Stimulated activated CD4-positive, alpha-beta T cell treated with anti-CD3 and anti-CD28 coated beads, Interleukin-1b, Interleukin-23, amount 100 ng/mL, for 1 hour (primary cell): ENCODE data around the gene GALK2.
"Not testable (repeated sequence)": the region's sequence is repeated elsewhere in the genome, so short reads cannot be mapped to it uniquely, and the experiment has no call there.

Experiments used
- DNase-seq, 2 donors: peaks; one replicate each; pipeline ENCODE4 v3.0.0-alpha.2; 2020; ENCODE audit warnings: low read depth in 2 of 2

Gene GALK2

DNA sequence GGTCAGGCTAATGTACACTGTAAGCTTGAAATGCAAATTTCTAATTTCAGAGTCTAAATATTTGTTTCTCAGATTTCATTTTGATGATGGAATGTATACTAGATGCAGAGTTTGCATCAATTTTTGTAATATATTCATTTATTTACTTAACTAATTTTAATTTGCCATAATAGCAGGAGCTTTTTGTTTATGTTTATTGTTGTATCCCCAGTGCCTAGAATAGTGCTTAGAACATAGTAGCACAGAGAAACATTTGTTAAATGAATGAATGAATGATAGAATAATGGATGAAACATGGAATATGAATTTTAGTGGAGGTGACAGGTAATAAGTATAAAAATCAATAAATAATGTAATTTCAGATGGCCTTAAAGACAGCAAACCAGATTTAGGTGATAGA lies 5.2 kb upstream of the GALK2 start:
- no peak for DNase-seq

- no peak for DNase-seq
Measured at GRCh38 chr15:49168016-49168415, 2.0 kb upstream of the GALK2 start.

GRCh38 chr15:49171790-49172189 lies 1.7 kb downstream of the GALK2 start:
- DNase-seq: no peak

GRCh38 chr15:49174902-49175301 lies 4.9 kb downstream of the GALK2 start:
- DNase-seq: no peak

DNA sequence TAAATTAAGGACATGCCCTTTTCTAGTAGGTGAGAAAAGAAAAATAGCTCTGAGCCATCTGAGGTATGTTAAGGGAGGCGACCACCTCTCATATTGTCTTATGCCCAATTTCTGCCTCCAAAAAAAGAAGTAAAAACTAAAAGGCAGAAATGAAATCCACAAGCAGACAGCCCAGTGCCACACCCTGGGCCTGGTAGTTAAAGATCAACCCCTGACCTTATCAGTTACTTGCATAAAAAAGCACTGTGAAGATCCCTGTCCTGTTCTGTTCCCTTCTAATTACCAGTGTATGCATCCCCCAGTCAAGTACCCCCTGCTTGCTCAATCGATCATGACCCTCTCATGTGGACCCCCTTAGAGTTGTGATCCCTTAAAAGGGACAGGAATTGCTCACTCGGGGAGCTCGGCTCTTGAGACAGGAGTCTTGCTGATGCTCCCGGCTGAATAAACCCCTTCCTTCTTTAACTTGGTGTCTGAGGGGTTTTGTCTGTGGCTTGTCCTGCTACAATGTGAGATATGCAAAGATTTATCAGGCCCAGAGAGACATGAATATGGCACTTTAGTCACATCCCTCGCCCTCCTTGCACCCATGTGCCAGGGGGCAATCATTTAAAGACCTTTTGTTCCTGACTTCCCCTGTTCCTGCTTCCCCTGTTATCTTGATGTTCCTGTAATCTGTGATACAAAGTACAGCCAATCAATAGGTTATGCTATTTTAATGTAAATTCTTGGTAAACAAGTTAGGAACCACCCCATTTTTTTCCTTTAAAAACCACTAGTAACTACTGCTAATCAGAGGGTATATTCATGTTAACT lies 5.7 kb downstream of the GALK2 start:
- not testable (repeated sequence) for DNase-seq

- DNase-seq: no peak
Measured at GRCh38 chr15:49178497-49178896, 8.4 kb downstream of the GALK2 start.

DNA sequence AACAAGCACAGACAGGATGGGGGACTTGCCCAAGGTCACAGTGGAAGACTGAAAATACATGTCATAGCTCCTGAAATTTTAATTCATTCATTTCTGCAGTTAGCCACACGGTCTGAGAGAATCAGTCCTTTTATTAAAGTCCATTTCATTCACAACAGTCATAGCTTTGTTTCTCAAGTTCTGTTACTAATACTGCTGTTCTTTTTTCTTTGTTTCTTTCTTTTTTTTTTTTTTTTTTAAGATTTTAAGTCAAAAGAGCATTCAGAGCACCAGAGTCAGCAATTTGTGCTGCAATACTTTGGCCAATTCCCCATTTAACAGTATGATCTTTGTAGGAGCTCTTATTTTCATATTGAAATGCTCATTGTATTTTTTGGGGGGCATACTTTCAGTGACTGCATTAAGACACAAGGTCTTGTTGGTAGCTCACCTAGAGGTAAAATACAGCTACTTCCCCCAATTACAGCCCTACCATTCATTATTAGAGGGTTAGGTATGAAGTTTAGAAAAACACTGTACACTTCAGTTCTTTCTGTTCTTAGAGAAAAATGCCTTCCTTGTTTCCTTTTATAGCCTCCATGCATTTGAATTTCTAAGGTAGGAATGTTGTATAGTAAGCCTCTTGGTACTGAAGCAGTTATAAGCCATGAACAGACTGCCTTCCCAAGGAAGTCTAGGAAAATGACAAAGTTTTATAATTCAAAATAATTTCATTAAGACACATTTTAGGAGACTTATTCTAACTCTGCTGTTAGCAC lies 9.6 kb downstream of the GALK2 start:
- DNase-seq: no peak

- DNase-seq: no peak
Measured at GRCh38 chr15:49182128-49182527, 12.1 kb downstream of the GALK2 start.

DNA sequence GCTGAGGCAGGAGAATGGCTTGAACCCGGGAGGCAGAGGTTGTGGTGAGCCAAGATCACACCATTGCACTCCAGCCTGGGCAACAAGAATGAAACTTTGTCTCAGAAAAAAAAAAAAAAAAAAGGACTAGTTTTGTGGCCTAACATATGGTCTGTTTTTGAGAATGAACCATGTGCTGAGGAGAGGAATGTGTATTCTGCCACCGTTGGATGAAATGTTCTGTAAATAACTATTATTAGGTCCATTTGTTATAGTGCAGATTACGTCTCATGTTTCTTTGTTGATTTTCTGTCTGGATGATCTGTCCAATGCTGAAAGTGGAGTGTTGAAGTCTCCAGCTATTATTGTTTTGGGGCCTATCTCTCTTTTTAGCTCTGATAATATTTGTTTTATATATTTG lies 13.7 kb downstream of the GALK2 start:
- DNase-seq: not testable (repeated sequence)

GRCh38 chr15:49185473-49185872 lies 15.4 kb downstream of the GALK2 start:
- no peak for DNase-seq

- DNase-seq: no peak
Measured at GRCh38 chr15:49187549-49188245, 17.6 kb downstream of the GALK2 start.

DNA sequence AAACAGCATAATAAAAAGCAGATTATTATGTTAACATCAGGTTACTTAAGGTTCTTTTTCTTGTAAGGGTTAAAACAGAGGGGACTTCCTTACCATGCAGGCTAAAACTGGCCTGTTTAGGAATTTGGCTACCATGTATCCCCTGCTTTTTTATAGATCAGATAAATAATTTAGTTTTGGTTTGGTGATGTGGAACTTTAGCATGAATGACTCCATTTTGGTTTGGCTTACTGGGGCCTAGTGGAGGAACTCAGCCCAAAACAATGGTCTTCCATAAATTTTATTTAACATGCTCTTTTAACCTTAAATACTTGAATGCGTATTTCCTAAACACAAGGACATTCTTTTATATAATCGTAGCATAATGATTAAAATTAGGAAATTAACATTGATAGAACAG lies 18.9 kb downstream of the GALK2 start:
- no peak for DNase-seq

- DNase-seq: no peak
Measured at GRCh38 chr15:49189631-49190030, 19.6 kb downstream of the GALK2 start.

DNA sequence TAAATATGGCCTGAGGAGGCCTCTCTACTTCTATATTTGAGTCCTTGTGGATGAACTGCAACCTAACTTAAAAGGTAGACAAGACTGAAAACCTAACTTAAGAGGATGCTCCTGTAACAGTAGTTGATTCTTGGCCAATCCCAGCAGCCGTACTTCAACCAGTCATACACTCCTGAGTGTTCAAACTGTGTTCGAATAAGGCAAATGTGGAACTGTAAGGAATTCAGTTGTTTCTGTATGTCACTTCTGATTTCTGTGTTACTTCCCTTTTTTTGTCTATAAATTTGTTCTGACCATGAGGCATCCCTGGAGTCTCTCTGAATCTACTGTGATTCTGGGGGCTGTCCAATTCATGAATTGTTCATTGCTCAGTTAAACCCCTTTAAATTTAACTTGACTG lies 20.5 kb downstream of the GALK2 start:
- DNase-seq: no peak

- DNase-seq: no peak
Measured at GRCh38 chr15:49191892-49192291, 21.8 kb downstream of the GALK2 start.

- DNase-seq: no peak
Measured at GRCh38 chr15:49196856-49197255, 26.8 kb downstream of the GALK2 start.

- no peak for DNase-seq
Measured at GRCh38 chr15:49199666-49200065, 29.6 kb downstream of the GALK2 start.

DNA sequence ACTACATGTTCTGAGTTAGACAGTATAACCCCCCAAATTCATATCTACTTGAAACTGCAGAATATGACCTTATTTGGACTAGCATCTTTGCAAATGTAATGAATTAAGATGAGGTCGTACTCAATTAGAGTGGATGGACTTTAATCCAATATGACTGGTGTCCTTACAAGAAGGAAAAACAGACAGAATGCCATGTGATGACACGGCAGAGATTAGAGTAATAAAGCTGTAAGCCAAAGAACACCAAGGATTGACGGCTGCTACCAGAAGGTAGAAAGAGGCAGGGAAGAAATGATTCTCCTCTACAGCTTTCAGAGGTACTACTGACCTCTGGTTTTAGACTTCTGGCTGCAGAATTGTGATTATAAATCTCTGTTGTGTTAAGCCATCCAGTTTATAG lies 30.3 kb downstream of the GALK2 start:
- DNase-seq: no peak

GRCh38 chr15:49208102-49208501 lies 38.1 kb downstream of the GALK2 start:
- not testable (repeated sequence) for DNase-seq

- no peak for DNase-seq
Measured at GRCh38 chr15:49212897-49213296, 42.9 kb downstream of the GALK2 start.

DNA sequence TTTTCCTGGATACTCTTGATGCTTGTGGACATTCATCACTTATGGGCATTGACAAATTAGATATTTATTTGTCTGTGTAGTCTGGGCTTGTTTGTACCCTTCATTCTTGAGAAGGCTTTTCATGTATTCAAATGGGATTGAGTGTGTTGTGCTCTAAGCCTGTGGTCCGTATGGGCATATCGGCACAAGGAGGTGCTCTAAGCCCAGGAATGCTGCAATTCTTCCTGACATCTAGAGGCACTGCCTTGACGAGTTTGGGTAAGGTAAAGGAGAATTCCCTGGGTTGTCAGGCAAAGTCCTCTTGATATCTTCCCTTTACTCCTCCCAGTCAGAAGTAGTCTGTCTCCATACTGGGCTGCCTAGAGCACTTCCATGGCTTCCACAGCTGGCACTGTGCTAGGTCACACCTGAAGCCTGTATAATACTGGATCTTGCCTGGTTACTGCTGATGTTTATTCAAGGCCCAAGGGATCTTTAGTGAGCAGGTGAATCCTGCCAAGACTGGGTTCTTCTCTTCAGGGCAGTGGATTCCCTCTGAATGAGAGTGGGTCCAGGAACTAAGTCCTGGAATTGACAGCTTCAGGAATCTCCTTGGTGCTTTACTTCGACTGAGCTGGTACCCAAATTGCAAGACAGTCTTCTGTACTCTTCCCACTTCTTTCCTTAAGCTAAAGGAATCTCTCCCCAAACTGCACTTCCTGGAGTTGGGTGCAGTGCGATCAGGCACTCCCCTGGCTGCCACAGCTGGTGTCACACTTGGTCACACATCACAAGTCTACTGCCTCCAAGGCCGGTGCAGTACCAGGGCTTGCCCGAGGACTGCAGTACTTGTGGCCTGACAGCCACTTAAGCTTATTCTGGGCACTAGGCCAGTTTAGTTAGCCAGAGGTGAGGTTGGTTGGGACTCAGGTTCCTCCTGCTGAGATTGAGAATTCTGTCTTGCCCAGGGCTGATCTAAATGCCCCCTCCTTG lies 46.0 kb downstream of the GALK2 start:
- no peak for DNase-seq
